Measurements from ENCODE around the gene GRM4.

The GRM4 gene

DNA sequence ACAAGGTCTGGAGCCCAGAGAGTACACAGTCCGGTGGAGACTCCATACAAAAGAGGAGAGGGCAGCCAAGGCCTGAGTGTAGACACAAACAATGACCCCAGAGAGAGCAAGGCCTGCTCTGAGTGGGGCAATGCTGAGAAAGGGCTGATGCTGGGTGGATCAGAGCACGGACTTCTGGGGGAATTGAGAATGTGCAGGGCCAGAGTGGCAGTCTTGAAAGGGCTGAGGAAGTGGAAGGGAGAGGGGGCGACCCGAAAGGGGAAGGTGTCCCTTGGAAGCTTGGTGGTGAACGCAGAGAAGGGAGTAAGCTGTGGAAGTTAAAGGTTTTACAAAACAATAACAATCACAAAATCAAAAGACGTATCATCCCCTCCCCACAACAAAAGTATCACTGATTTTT is 12.0 kb upstream of the GRM4 start:
- in situ Hi-C loops (cut with MboI; ENCODE audit: low sequenced_read_pairs): no loop called here

DNA sequence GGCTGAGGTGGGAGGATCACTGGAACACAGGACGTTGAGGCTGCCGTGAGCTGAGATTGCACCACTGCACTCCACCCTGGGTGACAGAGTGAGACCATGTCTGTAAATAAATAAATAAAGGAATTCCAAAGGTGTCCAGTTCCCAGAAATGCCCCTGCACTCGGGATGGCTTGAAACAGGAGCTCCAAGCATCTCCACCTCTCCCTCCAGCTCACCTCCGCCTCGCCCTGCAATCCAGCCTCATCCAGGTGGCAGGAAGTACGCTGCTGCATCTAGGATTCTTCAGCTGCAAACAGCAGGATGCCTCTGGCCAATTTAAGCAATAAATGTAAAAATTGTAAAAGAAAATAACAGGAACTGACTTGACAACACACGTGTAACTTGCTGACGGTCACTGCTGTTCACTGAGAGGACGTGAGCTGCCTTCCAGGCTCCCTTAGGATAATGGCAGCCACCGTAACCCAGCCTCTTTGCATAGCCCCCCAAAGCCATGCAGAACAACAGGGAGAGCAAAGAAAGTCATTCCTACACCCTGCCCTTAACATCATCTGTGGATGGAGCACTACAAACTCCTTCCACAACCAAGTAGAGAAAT is 11.4 kb upstream of the GRM4 start:
- in situ Hi-C loops (cut with MboI; ENCODE audit: low sequenced_read_pairs): no loop called here

GRCh38 chr6:34155471-34156300 is 9.8 kb upstream of the GRM4 start:
- in situ Hi-C loops (cut with MboI; ENCODE audit: low sequenced_read_pairs): no loop called here

- in situ Hi-C loops (cut with MboI; ENCODE audit: low sequenced_read_pairs): no loop called here
Observed at GRCh38 chr6:34154668-34155447, 9.0 kb upstream of the GRM4 start.

GRCh38 chr6:34152806-34153520 is 7.1 kb upstream of the GRM4 start:
- in situ Hi-C loops (cut with MboI; ENCODE audit: low sequenced_read_pairs): no loop called here

DNA sequence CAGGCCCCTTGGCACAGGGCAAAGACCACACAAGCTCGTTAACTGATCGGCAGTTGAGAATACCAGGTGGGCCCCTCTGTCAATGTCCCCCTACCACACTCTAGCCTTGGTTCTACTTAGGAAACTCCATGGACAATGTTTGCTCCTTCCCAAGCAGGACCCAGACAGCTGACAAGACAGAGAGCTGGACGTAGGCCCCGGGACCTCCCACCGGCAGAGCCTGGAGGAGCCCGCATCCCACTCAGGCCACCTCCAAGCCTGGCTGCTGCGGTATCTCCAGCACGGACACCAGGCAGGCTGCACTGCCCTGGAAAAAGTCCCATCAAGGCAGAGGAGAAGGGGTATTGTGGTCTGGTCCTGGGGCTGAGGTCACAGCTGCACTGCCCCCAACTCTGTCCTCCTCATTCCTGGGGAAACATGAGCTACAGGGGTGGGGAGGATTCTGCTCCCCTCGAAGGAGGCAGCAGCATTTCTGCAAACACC is 6.2 kb upstream of the GRM4 start:
- in situ Hi-C loops (cut with MboI; ENCODE audit: low sequenced_read_pairs): no loop called here

DNA sequence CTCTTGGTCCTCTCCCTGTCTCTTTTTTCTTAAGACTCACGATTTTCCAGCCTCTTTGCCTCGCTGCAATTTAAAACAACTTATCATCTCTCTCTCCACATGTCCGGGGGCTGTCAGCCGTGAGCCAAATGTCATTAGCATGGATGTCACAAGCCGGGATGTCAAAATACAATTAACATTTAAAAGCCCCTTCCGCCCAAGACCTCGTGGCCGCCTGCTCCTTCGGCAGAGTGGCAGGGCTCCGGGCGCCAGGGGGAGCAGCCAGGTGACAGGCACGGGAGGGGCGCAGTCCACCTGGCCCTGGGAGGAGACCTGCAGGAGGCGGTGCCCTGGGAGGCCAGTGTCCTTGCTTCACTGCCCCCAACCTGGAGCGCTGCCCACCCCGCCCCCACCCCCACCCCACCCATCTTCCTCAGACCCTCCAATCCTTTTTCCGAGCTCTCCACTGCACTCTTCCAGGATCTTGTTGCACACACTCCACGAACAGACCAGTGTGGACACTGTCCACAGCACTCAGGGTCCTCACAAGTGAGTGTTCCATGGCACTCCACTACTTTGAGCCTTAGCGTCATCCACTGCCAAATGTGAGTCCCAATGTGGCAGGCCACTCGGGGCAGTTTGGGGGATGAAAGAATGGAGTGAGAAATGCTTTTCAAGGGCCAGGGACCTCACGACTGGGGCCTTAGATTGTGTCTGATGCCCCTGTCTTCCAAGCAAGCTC is 5.6 kb upstream of the GRM4 start:
- in situ Hi-C loops (cut with MboI; ENCODE audit: low sequenced_read_pairs): no loop called here

DNA sequence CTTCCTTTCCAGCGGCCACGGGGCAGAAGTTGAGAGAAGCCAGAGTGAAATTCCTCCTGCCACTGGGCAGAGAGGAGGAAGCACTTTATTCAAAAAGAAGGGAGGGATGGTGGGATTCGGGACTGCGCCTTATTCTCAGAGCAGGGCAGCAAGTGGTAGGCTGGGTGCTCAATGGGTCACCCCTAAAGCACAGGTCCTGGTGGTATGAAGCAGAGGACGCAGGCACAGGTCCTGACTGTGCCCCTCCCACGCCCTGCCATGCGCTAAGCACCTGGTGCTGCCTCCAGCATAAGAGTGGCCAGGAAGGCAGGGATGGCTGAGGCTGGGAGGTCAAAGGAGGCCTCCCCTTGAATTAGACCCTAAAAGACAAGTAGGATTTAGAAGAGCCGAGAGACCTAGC is 4.9 kb upstream of the GRM4 start:
- in situ Hi-C loops (cut with MboI; ENCODE audit: low sequenced_read_pairs): no loop called here

DNA sequence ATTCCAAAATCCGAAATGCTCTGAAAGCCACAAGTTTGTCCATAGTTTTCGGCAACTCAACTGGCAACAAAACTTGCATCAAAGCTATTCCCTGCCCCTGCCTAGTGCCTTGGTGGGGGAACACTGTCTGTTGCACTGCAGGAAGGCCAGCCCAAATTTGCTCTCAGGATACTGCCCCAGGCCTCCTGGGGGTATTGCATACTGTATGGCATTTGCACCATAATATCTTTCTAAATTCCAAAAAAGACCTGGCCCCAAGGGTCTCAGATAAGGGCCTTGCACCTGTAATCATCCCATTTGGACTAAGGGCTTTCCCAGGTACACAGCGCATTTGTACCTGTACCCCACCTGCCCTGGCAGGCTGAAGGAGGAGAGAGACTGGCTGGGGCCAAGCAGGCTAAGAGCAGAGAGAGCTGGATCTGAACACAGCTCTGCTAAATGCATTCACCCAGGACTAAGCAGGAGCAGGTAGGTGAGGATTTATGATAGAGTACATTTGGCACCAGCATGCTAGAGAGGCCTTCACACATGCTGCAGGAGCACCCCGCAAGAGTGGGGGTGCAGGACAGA is 4.0 kb upstream of the GRM4 start:
- in situ Hi-C loops (cut with MboI; ENCODE audit: low sequenced_read_pairs): no loop called here

GRCh38 chr6:34149452-34149810 is 3.5 kb upstream of the GRM4 start:
- in situ Hi-C loops (cut with MboI; ENCODE audit: low sequenced_read_pairs): no loop called here

GRCh38 chr6:34148631-34149451 is 3.0 kb upstream of the GRM4 start:
- in situ Hi-C loops (cut with MboI; ENCODE audit: low sequenced_read_pairs): no loop called here

GRCh38 chr6:34147906-34148630 is 2.2 kb upstream of the GRM4 start:
- in situ Hi-C loops (cut with MboI; ENCODE audit: low sequenced_read_pairs): no loop called here

- in situ Hi-C loops (cut with MboI; ENCODE audit: low sequenced_read_pairs): no loop called here
Observed at GRCh38 chr6:34146801-34147592, 1.1 kb upstream of the GRM4 start.

DNA sequence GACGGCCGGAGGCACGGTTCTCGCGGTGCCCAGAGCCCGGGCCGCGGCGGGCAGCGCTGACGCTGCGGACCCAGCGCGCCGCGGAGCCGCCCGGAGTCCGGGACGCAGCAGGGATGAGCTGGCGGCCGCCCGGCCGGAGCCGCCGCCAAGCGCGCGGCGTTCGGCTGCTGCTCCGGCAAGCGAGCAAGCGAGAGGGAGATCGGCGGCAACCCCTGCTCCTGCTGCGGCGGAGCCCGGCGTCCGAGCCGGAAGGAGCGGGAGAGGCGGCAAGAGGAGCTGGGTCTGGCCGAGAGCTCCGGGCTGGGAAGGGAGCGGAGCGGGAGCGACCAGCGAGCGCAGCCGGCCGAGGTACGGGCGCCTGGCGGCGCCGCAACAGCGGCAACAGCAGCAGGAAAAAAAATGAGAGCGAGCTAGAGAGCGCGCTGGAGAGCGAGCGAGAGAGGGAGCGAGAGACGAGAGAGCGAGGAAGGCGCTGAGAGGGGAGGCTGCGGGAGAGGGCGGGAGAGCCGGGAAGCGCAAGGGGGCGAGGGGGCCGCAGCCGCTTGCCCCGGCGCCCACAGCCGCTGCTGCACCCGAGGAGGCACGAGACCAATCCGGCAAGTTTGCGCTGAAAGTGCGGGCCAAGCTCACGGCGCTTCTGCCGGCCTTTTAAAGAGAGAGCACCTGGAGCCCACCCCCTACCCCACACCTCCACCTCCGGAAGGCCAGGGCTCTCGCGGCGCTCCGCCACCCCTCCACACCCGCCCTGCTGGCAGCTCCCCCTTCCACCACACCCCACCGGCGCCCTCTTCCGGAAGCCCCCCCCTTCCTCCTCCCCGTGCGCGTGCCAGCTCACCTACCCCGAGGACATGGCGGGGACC is 496 bp downstream of the GRM4 start:
- in situ Hi-C loops (cut with MboI; ENCODE audit: low sequenced_read_pairs): no loop called here

- in situ Hi-C loops (cut with MboI; ENCODE audit: low sequenced_read_pairs): no loop called here
Observed at GRCh38 chr6:34144581-34145160, 1.2 kb downstream of the GRM4 start.

DNA sequence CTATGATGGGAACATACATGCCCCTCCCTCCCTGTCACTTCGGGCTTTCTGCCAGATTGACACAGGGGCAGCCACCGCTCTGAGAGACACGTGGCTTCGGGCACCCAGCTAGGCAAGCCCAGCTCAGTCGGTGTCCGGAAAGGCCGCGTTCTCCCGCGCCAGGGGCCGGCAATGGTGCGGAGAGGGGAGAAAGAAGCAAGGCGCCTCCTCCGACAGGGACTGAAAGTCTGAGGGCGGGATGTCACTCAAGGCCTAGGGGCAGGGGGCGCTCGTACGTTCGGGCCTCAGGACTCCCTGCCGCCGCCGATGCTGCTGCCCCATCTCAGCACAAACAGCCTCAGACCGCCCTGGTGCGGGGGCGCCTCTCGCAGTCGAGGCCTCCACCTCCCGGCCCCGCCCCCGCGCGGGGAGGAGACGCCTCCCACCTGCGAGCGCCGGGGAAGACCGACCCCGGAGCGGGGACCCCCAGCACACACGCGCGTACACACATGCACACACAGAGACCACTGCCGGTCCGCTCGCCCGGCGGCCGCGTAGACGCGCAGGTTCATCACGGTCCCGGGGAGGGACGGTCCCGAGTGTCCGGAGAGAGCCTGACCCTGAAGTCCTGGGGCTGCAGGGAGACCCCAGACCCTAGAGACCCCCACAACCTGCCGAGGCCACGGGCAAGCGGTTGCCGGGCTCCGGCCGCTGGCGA is 1.9 kb downstream of the GRM4 start:
- in situ Hi-C loops (cut with MboI; ENCODE audit: low sequenced_read_pairs): no loop called here

Measured in hTERT RPE-1 (cell line).